Endodermal cell (in vitro differentiated cells): Measurements from ENCODE around the gene SLC9A1. TPM values are rescaled to one million over a fixed set of nuclear protein-coding genes. Genes with fewer than 3 reads are reported as not detected.

Experiments used
- DNase-seq: peaks from one replicate; pipeline ENCODE4 v3.0.0-alpha.2; 2017
- H3K27ac ChIP-seq: 2 replicates; pipeline ENCODE4 v1.5.1; 2013; ENCODE audit warnings: mild to moderate bottlenecking, low read depth, low read length, moderate library complexity
- H3K27me3 ChIP-seq: 2 replicates; pipeline ENCODE4 v1.6.1; 2013; ENCODE audit warnings: mild to moderate bottlenecking, low read length, moderate library complexity; ENCODE audit not compliant: insufficient read depth, control insufficient read depth, poor library complexity, severe bottlenecking
- H3K36me3 ChIP-seq: 2 replicates; pipeline ENCODE4 v1.7.0; 2013; ENCODE audit warnings: mild to moderate bottlenecking, low read length, moderate library complexity; ENCODE audit not compliant: control insufficient read depth, insufficient read depth
- H3K4me1 ChIP-seq: one replicate; pipeline ENCODE4 v1.7.0; 2013; ENCODE audit warnings: low read length; ENCODE audit not compliant: control insufficient read depth, insufficient read depth
- H3K4me3 ChIP-seq: 2 replicates; pipeline ENCODE4 v1.5.1; 2013; ENCODE audit warnings: mild to moderate bottlenecking, low read length, moderate library complexity
- H3K9ac ChIP-seq: 2 replicates; pipeline ENCODE4 v1.6.1; 2013; ENCODE audit warnings: mild to moderate bottlenecking, low read length, moderate library complexity; ENCODE audit not compliant: poor library complexity, severe bottlenecking; ENCODE audit errors: extremely low read depth
- H3K9me3 ChIP-seq: 2 replicates; pipeline ENCODE4 v1.6.1; 2013; ENCODE audit warnings: mild to moderate bottlenecking, low read length, moderate library complexity; ENCODE audit not compliant: control insufficient read depth
- H3K27ac Mint-ChIP-seq: 2 replicates; pipeline ENCODE4 v1.8.0; 2020; ENCODE audit warnings: mixed read lengths
- H3K27me3 Mint-ChIP-seq: 2 replicates; pipeline ENCODE4 v1.8.0; 2021; ENCODE audit warnings: mild to moderate bottlenecking, mixed read lengths; ENCODE audit not compliant: insufficient read depth
- H3K36me3 Mint-ChIP-seq: 2 replicates; pipeline ENCODE4 v1.8.0; 2020; ENCODE audit warnings: low read depth, mixed read lengths
- H3K4me1 Mint-ChIP-seq: 2 replicates; pipeline ENCODE4 v1.8.0; 2020; ENCODE audit warnings: mixed read lengths
- H3K4me3 Mint-ChIP-seq: 2 replicates; pipeline ENCODE4 v1.8.0; 2020; ENCODE audit warnings: mild to moderate bottlenecking, moderate library complexity, mixed read lengths
- H3K9me3 Mint-ChIP-seq: 2 replicates; pipeline ENCODE4 v1.8.0; 2020; ENCODE audit warnings: mild to moderate bottlenecking, mixed read lengths
- WGBS, 2 experiments: methylation state at CpG; one replicate each; pipeline versions ENCODE4 v1.1.5 to v1.1.7; 2013; ENCODE audit warnings: missing lambda C conversion rate in 2 of 2, mixed read lengths in 1 of 2; ENCODE audit not compliant: insufficient coverage in 1 of 2, insufficient read length in 1 of 2; 5-methylcytosine and 5-hydroxymethylcytosine counted together
- total RNA-seq, 2 donors: library from RNA; stranded (reverse); fragmentation: NEBNext Ultra II Directional in 1 of 2; extraction: Animal tissue kit (Norgen Biotek cat#: 25700) in 1 of 2; gene quantifications; 2 replicates in 1 of 2; 3 replicates in 1 of 2; pipeline ENCODE4 v1.2.1, GENCODE V29; 2021
- TF ChIP-seq, protein P1 (sequence below): fragments of 200-600 bp; sonication (generic); conservative IDR thresholded peaks from 2 replicates; pipeline ENCODE4 v1.5.0; 2021; ENCODE audit warnings: antibody characterized with exemption, mild to moderate bottlenecking

Gene SLC9A1
- total RNA-seq, 2 donors from 2014 or later: 25.9 to 34.7 TPM

GRCh38 chr1:27077968-27078367 is 77.0 kb downstream of the SLC9A1 start:
- no peak for DNase-seq
- no peaks in the 10 kb centered on the region for H3K9me3 ChIP-seq
- no peak overlapping the region for H3K4me3 Mint-ChIP-seq
- H3K9ac ChIP-seq: no peak overlapping the region
- TF ChIP-seq, protein P1, sequence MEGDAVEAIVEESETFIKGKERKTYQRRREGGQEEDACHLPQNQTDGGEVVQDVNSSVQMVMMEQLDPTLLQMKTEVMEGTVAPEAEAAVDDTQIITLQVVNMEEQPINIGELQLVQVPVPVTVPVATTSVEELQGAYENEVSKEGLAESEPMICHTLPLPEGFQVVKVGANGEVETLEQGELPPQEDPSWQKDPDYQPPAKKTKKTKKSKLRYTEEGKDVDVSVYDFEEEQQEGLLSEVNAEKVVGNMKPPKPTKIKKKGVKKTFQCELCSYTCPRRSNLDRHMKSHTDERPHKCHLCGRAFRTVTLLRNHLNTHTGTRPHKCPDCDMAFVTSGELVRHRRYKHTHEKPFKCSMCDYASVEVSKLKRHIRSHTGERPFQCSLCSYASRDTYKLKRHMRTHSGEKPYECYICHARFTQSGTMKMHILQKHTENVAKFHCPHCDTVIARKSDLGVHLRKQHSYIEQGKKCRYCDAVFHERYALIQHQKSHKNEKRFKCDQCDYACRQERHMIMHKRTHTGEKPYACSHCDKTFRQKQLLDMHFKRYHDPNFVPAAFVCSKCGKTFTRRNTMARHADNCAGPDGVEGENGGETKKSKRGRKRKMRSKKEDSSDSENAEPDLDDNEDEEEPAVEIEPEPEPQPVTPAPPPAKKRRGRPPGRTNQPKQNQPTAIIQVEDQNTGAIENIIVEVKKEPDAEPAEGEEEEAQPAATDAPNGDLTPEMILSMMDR: no peak
- no peaks in the 10 kb centered on the region for H3K4me1 Mint-ChIP-seq
- 85 to 100% methylated on average over 1 to 2 of the region's 7 CpGs for WGBS, 2 experiments
- H3K27me3 Mint-ChIP-seq: no peaks in the 10 kb centered on the region
- H3K36me3 ChIP-seq: no peaks in the 10 kb centered on the region
- H3K36me3 Mint-ChIP-seq: no peaks in the 10 kb centered on the region
- H3K27ac ChIP-seq: no peak overlapping the region
- H3K4me3 ChIP-seq: no peak overlapping the region
- no peaks in the 10 kb centered on the region for H3K4me1 ChIP-seq
- H3K9me3 Mint-ChIP-seq: no peaks in the 10 kb centered on the region
- no peak overlapping the region for H3K27ac Mint-ChIP-seq
- no peaks in the 10 kb centered on the region for H3K27me3 ChIP-seq

DNA sequence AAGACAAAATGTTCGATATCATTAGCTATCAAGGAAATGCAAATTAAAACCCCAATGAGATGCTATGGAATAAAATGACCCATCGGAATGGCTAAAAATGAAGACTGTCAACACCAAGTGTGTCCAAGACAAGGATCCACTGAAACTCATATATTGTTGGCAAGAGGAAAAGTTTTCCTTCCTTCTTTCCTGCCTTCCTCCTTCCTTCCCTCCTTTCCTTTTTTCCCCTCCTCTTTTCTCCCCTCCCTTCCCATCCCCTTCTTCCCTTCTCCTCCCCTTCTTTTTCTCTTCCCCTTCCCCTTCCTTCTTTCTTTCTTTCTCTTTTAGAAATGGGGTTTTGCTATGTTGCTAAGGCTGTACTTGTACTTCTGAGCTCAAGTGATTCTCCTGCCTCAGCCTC is 78.1 kb downstream of the SLC9A1 start:
- no peaks in the 10 kb centered on the region for H3K27me3 ChIP-seq
- no peaks in the 10 kb centered on the region for H3K4me1 Mint-ChIP-seq
- H3K4me1 ChIP-seq: no peaks in the 10 kb centered on the region
- H3K9me3 ChIP-seq: no peaks in the 10 kb centered on the region
- H3K27me3 Mint-ChIP-seq: no peaks in the 10 kb centered on the region
- H3K4me3 ChIP-seq: no peak overlapping the region
- no peaks in the 10 kb centered on the region for H3K9me3 Mint-ChIP-seq
- no peak overlapping the region for H3K27ac Mint-ChIP-seq
- no peak overlapping the region for H3K9ac ChIP-seq
- no peak overlapping the region for H3K27ac ChIP-seq
- H3K36me3 ChIP-seq: no peaks in the 10 kb centered on the region
- WGBS, 2 experiments: 92 to 94% methylated on average over 1 to 2 of the region's 2 CpGs
- H3K4me3 Mint-ChIP-seq: no peak overlapping the region
- DNase-seq: no peak
- TF ChIP-seq, protein P1: no peak
- no peaks in the 10 kb centered on the region for H3K36me3 Mint-ChIP-seq

DNA sequence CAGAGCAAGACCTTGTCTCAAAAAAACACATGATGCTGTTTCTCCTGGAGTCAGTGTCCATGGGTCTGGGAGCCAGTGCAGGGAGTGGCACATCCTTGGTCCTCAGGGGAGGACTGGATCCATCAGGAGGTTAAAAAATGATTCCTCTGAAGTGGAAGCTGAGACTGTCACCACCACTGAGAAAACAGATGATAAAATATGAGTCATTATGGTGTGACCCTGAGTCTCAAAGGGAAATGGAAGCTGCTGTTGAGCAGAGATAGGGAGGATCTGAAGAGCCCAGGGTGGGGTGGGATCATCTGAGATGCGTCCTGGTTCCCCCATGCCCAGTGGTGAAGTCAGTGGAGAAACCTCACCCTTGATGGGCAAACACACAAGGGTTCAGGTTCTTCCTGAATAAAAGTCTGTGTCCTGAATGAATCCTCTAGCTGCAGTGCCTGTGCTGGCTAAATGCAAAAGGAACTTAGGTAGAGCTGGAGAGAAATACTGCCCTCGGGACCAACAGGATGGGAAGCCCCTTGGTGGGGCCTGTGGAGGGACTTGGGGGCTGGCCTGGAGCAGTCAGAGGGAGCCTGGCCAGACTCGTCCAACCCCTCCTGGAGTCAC is 80.6 kb downstream of the SLC9A1 start:
- TF ChIP-seq, protein P1: no peak
- Histone ChIP-seq H3K4me3 (no peak overlapping the region), H3K36me3 (no peaks in the 10 kb centered on the region), H3K27me3 (no peaks in the 10 kb centered on the region), H3K9ac (no peak overlapping the region), H3K4me1 (no peaks in the 10 kb centered on the region), H3K9me3 (no peaks in the 10 kb centered on the region), H3K27ac (no peak overlapping the region)
- WGBS, 2 experiments: 81 to 100% methylated on average over 1 to 3 of the region's 3 CpGs
- no peaks in the 10 kb centered on the region for H3K36me3 Mint-ChIP-seq
- peaks cover 8% of the 10 kb centered on the region for H3K4me1 Mint-ChIP-seq
- no peaks in the 10 kb centered on the region for H3K9me3 Mint-ChIP-seq
- H3K27ac Mint-ChIP-seq: no peak overlapping the region
- H3K4me3 Mint-ChIP-seq: no peak overlapping the region
- DNase-seq: no peak
- no peaks in the 10 kb centered on the region for H3K27me3 Mint-ChIP-seq
